Measurements from ENCODE around the gene HMGXB4. TPM values are rescaled to one million over a fixed set of nuclear protein-coding genes. Genes with fewer than 3 reads are reported as not detected.

The HMGXB4 gene
- polyA plus RNA-seq, 1 experiment, result 30.4 TPM

DNA sequence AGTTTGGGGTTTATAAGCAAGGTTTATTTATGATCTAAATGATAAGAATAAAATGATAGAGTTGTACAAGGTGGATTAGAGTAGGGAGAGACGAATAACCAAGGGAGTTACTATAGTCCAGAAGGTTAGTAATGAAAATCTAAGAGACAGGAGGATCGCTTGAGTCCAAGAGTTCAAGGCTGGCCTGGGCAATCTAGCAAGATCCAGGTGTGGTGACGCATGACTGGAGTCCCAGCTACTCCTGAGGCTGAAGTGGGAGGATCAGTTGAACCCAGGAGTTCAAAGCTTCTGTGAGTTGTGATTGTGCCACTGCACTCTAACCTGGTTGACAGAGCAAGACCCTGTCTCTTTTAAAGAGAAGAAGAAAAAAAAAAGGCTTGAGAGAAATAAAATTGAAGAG lies 12.3 kb downstream of the HMGXB4 start:
- Histone ChIP-seq H3K27me3 (ENCODE audit: control insufficient read depth, insufficient read depth, low read length) (no peaks in the 10 kb centered on the region), H3K27ac (ENCODE audit: low read depth, low read length) (no peak overlapping the region), H3K4me3 (ENCODE audit: low read depth, low read length) (no peak overlapping the region), H3K9me3 (ENCODE audit: control insufficient read depth, insufficient read depth, low read length) (no peaks in the 10 kb centered on the region)
- ChIA-PET POLR2A (no interaction called here), CTCF (no interaction called here)
- TF ChIP-seq, protein P1, sequence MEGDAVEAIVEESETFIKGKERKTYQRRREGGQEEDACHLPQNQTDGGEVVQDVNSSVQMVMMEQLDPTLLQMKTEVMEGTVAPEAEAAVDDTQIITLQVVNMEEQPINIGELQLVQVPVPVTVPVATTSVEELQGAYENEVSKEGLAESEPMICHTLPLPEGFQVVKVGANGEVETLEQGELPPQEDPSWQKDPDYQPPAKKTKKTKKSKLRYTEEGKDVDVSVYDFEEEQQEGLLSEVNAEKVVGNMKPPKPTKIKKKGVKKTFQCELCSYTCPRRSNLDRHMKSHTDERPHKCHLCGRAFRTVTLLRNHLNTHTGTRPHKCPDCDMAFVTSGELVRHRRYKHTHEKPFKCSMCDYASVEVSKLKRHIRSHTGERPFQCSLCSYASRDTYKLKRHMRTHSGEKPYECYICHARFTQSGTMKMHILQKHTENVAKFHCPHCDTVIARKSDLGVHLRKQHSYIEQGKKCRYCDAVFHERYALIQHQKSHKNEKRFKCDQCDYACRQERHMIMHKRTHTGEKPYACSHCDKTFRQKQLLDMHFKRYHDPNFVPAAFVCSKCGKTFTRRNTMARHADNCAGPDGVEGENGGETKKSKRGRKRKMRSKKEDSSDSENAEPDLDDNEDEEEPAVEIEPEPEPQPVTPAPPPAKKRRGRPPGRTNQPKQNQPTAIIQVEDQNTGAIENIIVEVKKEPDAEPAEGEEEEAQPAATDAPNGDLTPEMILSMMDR (IDR thresholded peaks at IDR 0.05; ENCODE audit: low read depth, low read length), result no peak
- DNase-seq (ENCODE audit: low read depth, low spot score), result no peak

DNA sequence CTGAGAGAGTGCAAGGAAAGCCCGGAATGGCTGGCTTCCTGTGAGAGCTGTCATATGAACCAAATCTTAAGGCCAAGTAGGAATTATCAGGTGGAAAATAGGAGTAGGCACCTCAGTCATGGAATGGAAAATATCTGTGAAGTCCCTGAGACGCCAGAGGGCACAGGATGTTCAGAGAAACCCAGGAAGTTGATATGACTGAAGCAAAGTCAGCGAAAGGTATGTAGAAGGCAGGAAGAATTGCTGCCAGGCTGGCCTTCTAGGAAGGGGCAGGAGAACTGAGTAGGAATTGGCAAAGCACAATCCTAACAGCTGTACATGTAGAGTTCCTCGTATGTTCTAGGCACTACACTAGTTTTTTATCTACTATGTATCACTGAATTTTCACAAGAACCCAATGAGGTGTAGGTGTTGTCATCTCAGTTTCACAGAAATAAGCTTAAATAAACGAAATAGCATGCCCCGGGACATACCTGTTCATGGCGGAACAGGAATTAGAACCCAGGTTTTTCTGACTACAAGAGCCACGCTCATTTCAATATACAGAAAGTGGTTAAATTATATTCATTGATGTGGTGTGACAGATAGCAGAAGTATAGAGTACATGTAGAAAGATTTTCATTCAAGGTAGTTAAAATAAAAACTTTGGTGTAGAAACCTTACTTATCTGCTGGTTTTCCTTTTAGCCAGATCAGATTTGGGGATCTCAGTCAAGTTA lies 17.0 kb downstream of the HMGXB4 start:
- H3K9me3 ChIP-seq (ENCODE audit: control insufficient read depth, insufficient read depth, low read length), result no peaks in the 10 kb centered on the region
- no peak overlapping the region for H3K4me3 ChIP-seq (ENCODE audit: low read depth, low read length)
- no peaks in the 10 kb centered on the region for H3K27me3 ChIP-seq (ENCODE audit: control insufficient read depth, insufficient read depth, low read length)
- CTCF ChIA-PET, result no interaction called here
- no peak overlapping the region for H3K27ac ChIP-seq (ENCODE audit: low read depth, low read length)
- POLR2A ChIA-PET, result no interaction called here
- DNase-seq (ENCODE audit: low read depth, low spot score), result no peak
- TF ChIP-seq, protein P1 (IDR thresholded peaks at IDR 0.05; ENCODE audit: low read depth, low read length), result no peak

DNA sequence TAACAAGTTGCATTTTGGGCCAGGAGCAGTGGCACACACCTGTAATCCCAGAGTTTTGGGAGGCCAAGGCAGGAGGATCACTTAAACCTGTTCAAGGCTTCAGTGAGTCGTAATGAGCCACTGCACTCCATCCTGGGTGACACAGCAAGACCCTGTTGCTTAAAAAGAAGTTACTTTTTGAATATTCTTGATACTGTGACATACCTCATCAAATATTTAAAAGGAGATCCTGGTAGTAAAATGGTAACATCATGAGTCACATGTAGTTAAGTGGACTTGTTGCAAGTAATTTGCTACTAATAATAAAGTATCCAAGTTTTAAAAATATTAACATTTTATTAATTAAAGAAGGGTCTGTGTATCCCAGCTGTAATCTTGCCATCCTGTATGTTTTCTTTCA lies 18.3 kb downstream of the HMGXB4 start:
- Histone ChIP-seq H3K27me3 (ENCODE audit: control insufficient read depth, insufficient read depth, low read length) (no peaks in the 10 kb centered on the region), H3K4me3 (ENCODE audit: low read depth, low read length) (no peak overlapping the region), H3K9me3 (ENCODE audit: control insufficient read depth, insufficient read depth, low read length) (no peaks in the 10 kb centered on the region), H3K27ac (ENCODE audit: low read depth, low read length) (no peak overlapping the region)
- TF ChIP-seq, protein P1 (IDR thresholded peaks at IDR 0.05; ENCODE audit: low read depth, low read length), result no peak
- POLR2A ChIA-PET, result no interaction called here
- DNase-seq (ENCODE audit: low read depth, low spot score), result no peak
- CTCF ChIA-PET, result no interaction called here

GRCh38 chr22:35276019-35276418 lies 18.7 kb downstream of the HMGXB4 start:
- ChIA-PET CTCF (no interaction called here), POLR2A (no interaction called here)
- no peak overlapping the region for H3K27ac ChIP-seq (ENCODE audit: low read depth, low read length)

DNA sequence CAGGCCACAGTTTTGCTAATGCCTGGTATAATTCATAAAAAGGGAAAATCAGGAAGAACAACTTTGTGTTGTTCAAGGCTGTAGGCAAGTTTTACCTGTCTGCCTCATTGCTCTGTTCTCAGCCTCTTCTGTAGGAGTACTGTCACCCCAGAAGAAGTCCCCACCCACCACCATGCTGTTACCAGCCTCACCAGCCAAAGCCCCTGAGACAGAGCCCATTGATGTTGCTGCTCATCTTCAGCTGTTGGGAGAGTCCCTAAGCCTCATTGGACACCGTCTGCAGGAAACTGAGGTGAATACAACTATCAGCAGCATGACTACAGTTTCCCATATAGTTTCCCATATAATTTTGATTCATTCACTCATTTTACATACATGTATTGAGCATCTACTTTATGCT lies 30.8 kb downstream of the HMGXB4 start:
- Histone ChIP-seq H3K27me3 (ENCODE audit: control insufficient read depth, insufficient read depth, low read length) (no peaks in the 10 kb centered on the region), H3K27ac (ENCODE audit: low read depth, low read length) (no peak overlapping the region), H3K4me3 (ENCODE audit: low read depth, low read length) (no peak overlapping the region), H3K9me3 (ENCODE audit: control insufficient read depth, insufficient read depth, low read length) (no peaks in the 10 kb centered on the region)
- no peak for DNase-seq (ENCODE audit: low read depth, low spot score)
- TF ChIP-seq, protein P1 (IDR thresholded peaks at IDR 0.05; ENCODE audit: low read depth, low read length), result no peak
- POLR2A ChIA-PET, result no interaction called here
- CTCF ChIA-PET, result no interaction called here

More at GRCh38 chr22:35276019-35276418, 18.7 kb downstream of the HMGXB4 start:
- TF ChIP-seq, protein P1 (IDR thresholded peaks at IDR 0.05; ENCODE audit: low read depth, low read length), result no peak
- H3K4me3 ChIP-seq (ENCODE audit: low read depth, low read length), result no peak overlapping the region
- no peak for DNase-seq (ENCODE audit: low read depth, low spot score)
- no peaks in the 10 kb centered on the region for H3K9me3 ChIP-seq (ENCODE audit: control insufficient read depth, insufficient read depth, low read length)
- no peaks in the 10 kb centered on the region for H3K27me3 ChIP-seq (ENCODE audit: control insufficient read depth, insufficient read depth, low read length)

Measured in AG04450 (cell line).